ENCODE results near the gene ZBTB45. TPM values are rescaled to one million over a fixed set of nuclear protein-coding genes. Genes with fewer than 3 reads are reported as not detected.

Gene ZBTB45
- total and polyA plus RNA-seq, 9 of the 15 experiments (the other 6 are each of a cell fraction or from before 2014, with no cell fraction given), result 0.08 to 16.1 (median 1.8) TPM

DNA sequence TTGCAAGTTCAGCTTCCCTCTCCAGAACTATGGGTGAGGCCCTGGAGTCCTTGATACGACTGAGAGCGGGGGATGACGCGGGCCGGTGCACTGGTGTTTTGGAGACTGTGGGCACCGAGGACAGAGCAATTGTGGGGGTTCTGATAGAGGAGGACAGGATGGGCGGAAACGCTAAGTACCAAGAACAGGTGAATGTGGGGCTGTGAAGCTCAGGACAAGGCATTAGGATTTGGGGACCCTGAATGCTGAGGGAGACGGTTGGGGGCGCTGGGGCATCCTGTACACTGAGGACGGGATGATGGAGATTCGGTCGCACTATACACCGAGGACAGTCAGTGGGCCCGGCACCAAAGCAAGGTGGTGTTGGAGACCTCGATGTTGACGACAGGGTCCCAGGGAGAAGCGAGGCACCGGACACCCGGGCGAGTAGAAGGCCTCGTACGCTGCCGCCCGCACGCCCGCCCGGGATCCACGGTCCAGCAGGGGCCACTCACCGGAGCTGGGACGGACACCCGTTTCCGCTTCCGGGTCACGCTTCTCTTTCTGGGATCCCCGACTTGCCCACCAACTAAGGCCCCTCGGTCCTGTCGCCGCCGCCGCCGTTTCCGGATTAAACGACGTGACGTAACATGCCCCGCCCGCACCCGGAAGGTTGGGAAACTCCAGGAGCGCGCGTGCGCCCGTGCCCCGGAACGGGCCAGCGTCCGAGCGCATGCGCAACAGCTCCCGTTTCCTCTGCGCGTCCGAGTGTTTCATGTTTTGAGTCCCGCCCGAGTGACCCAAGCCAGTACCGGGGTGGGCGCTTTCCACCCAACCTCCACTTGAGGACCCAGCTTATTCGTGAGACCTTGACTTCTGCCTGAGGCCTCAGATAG, 35.1 kb upstream of the ZBTB45 start, which contains the start of gene CHMP2A (continued):
- TF ChIP-seq NFYB (IDR thresholded peaks at IDR 0.05; ENCODE audit: extremely low read depth, insufficient read length), result no peak
- no peak for TF ChIP-seq HEY1 (CRISPR knock-in tag; IDR thresholded peaks at IDR 0.05; ENCODE audit: borderline replicate concordance)
- TF ChIP-seq, protein P1, sequence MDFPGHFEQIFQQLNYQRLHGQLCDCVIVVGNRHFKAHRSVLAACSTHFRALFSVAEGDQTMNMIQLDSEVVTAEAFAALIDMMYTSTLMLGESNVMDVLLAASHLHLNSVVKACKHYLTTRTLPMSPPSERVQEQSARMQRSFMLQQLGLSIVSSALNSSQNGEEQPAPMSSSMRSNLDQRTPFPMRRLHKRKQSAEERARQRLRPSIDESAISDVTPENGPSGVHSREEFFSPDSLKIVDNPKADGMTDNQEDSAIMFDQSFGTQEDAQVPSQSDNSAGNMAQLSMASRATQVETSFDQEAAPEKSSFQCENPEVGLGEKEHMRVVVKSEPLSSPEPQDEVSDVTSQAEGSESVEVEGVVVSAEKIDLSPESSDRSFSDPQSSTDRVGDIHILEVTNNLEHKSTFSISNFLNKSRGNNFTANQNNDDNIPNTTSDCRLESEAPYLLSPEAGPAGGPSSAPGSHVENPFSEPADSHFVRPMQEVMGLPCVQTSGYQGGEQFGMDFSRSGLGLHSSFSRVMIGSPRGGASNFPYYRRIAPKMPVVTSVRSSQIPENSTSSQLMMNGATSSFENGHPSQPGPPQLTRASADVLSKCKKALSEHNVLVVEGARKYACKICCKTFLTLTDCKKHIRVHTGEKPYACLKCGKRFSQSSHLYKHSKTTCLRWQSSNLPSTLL (IDR thresholded peaks at IDR 0.05), result no peak
- TF ChIP-seq, protein P2, sequence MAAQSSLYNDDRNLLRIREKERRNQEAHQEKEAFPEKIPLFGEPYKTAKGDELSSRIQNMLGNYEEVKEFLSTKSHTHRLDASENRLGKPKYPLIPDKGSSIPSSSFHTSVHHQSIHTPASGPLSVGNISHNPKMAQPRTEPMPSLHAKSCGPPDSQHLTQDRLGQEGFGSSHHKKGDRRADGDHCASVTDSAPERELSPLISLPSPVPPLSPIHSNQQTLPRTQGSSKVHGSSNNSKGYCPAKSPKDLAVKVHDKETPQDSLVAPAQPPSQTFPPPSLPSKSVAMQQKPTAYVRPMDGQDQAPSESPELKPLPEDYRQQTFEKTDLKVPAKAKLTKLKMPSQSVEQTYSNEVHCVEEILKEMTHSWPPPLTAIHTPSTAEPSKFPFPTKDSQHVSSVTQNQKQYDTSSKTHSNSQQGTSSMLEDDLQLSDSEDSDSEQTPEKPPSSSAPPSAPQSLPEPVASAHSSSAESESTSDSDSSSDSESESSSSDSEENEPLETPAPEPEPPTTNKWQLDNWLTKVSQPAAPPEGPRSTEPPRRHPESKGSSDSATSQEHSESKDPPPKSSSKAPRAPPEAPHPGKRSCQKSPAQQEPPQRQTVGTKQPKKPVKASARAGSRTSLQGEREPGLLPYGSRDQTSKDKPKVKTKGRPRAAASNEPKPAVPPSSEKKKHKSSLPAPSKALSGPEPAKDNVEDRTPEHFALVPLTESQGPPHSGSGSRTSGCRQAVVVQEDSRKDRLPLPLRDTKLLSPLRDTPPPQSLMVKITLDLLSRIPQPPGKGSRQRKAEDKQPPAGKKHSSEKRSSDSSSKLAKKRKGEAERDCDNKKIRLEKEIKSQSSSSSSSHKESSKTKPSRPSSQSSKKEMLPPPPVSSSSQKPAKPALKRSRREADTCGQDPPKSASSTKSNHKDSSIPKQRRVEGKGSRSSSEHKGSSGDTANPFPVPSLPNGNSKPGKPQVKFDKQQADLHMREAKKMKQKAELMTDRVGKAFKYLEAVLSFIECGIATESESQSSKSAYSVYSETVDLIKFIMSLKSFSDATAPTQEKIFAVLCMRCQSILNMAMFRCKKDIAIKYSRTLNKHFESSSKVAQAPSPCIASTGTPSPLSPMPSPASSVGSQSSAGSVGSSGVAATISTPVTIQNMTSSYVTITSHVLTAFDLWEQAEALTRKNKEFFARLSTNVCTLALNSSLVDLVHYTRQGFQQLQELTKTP (IDR thresholded peaks at IDR 0.05; ENCODE audit: low read depth in 1 of 2, partially characterized antibody in 2 of 2), result peak in 1 of 2 experiments; percentile 58
- peak; percentile 76 for TF ChIP-seq HNRNPLL (IDR thresholded peaks at IDR 0.05; ENCODE audit: low read depth, low read length, poor library complexity, severe bottlenecking)
- TF ChIP-seq HDAC8 (tag; IDR thresholded peaks at IDR 0.05), result no peak
- TF ChIP-seq, protein P3, sequence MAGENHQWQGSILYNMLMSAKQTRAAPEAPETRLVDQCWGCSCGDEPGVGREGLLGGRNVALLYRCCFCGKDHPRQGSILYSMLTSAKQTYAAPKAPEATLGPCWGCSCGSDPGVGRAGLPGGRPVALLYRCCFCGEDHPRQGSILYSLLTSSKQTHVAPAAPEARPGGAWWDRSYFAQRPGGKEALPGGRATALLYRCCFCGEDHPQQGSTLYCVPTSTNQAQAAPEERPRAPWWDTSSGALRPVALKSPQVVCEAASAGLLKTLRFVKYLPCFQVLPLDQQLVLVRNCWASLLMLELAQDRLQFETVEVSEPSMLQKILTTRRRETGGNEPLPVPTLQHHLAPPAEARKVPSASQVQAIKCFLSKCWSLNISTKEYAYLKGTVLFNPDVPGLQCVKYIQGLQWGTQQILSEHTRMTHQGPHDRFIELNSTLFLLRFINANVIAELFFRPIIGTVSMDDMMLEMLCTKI (IDR thresholded peaks at IDR 0.05; ENCODE audit: partially characterized antibody), result no peak
- peak; percentile 97 for TF ChIP-seq MEIS2 (IDR thresholded peaks at IDR 0.05; ENCODE audit: partially characterized antibody)
- TF ChIP-seq, protein P4, sequence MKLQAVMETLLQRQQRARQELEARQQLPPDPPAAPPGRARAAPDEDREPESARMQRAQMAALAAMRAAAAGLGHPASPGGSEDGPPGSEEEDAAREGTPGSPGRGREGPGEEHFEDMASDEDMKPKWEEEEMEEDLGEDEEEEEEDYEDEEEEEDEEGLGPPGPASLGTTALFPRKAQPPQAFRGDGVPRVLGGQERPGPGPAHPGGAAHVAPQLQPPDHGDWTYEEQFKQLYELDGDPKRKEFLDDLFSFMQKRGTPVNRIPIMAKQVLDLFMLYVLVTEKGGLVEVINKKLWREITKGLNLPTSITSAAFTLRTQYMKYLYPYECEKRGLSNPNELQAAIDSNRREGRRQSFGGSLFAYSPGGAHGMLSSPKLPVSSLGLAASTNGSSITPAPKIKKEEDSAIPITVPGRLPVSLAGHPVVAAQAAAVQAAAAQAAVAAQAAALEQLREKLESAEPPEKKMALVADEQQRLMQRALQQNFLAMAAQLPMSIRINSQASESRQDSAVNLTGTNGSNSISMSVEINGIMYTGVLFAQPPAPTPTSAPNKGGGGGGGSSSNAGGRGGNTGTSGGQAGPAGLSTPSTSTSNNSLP (IDR thresholded peaks at IDR 0.05; ENCODE audit: borderline replicate concordance, low read depth, low read length), result no peak
- TF ChIP-seq TAL1 (IDR thresholded peaks at IDR 0.05), result no peak
- TF ChIP-seq PHF8 (IDR thresholded peaks at IDR 0.05; ENCODE audit: borderline replicate concordance, low read length), result peak; percentile 86; the same call in 1 of the 2 replicates
- TF ChIP-seq SMAD4 (CRISPR knock-in tag; conservative IDR thresholded peaks at IDR 0.05), result 0 out of 2 replicates have a peak, but pooled peaks have one; percentile 73
- peak; percentile 90 for TF ChIP-seq ERF (CRISPR knock-in tag; IDR thresholded peaks at IDR 0.05)
- TF ChIP-seq, protein P5, sequence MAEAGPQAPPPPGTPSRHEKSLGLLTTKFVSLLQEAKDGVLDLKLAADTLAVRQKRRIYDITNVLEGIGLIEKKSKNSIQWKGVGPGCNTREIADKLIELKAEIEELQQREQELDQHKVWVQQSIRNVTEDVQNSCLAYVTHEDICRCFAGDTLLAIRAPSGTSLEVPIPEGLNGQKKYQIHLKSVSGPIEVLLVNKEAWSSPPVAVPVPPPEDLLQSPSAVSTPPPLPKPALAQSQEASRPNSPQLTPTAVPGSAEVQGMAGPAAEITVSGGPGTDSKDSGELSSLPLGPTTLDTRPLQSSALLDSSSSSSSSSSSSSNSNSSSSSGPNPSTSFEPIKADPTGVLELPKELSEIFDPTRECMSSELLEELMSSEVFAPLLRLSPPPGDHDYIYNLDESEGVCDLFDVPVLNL (CRISPR knock-in tag; IDR thresholded peaks at IDR 0.05; ENCODE audit: low read depth), result no peak
- TF ChIP-seq NR4A1 (CRISPR knock-in tag; IDR thresholded peaks at IDR 0.05), result no peak
- no peak for TF ChIP-seq NR4A1 (tag; IDR thresholded peaks at IDR 0.05)

Measured in K562 (cell line).